T1000 (cell line): ENCODE data around the gene KRTAP10-5.
"Not testable (repeated sequence)": the region's sequence is repeated elsewhere in the genome, so short reads cannot be mapped to it uniquely, and the experiment has no call there.

Source experiments
- DNase-seq: peaks from one replicate; lab custom pipeline; 2025; ENCODE audit warnings: mixed read lengths; lab: John Stamatoyannopoulos, UW

The KRTAP10-5 gene

DNA sequence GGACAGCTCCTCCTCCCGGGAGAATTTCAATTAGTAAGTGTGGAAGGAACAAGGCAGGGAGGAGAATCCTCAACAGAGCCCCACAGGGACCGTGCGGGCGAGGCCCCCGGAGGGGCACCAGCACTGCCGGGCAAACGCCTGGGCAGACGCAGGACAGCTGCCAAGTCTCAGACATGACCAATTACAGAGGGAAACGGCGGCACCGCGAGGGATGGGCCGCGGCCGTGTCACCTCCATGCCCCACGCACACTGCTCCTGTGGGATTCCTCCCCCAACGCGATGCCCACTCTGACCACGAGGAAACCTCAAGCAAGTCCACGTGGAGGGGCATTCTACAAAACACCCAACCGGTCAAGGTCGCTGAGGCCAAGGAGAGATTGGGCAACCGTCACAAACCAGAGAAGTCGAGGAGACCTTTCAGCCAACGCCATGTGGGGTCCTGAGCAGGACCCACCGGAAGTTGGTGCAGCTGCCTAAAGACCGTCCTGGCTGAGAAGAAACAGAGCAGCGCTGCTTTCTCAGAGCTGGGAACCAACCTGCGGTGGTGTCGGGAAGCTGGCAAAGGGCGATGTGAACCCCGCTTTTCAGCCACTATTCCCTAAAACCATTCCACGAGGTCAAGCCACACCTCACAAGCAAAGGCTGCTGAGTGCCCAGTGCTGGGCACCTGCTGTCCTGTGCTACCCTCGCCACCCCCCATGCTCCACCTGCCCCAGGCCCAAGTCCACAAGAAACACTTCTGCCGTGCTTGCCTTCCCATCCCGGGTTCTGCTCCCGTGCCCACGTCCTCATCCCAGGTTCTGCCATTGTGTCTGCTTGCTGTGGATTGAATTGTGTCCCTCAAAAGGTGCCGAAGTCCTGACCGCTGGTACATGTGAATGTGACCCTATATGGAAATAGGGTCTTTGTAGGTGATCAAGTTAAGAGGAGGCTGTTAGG lies 8.3 kb downstream of the KRTAP10-5 start:
- no peak for DNase-seq

DNA sequence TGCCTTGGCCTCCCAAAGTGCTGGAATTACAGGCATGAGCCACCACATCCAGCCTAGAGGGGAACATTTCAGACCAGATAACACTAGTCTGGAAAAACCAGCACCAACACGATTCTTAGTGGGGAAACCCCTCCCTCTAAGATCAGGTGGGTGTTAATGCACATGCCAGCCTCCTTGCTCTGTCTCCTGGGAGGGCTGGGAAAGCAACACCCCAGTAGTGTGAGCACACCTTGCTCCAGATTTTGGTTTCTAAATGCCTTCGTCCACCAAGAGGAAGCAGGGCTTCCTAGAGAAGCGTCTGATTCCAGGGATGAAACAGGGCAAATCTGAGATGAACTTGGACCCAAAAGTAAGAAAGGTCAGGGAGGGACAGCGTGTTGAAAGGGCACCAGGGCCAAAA lies 9.1 kb downstream of the KRTAP10-5 start:
- DNase-seq, result no peak

DNA sequence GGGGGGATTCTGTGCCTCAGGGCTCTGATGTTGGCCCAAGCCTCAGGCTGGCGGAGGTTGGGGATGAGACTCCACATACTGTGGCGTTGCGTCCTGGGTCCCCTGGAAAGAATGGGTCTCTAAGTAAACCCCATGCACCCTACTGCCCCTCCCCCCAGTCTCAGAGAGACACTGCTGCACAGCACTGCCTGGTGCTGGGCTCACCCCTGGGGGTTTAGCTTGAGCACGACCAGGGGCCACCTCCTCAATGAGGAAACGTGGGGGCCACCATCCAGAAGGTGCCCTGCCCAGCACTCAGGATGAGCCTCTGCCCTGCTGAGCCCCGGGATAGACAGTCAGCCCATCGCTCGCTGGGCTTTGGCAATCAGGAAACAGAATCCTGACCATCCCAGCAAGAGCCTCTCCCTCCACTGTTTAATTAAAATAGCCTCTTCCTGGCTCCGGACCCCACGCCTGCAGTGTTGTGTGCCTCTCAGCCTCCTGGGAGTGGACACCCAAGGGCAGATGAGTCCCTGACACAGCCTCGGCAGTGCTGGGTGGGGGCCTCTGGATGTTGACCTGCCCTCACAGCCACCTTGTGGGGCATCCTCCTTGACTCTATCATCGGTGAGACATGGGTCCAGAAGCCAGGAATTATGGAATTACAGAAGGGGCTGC lies 10.4 kb downstream of the KRTAP10-5 start:
- no peak for DNase-seq

DNA sequence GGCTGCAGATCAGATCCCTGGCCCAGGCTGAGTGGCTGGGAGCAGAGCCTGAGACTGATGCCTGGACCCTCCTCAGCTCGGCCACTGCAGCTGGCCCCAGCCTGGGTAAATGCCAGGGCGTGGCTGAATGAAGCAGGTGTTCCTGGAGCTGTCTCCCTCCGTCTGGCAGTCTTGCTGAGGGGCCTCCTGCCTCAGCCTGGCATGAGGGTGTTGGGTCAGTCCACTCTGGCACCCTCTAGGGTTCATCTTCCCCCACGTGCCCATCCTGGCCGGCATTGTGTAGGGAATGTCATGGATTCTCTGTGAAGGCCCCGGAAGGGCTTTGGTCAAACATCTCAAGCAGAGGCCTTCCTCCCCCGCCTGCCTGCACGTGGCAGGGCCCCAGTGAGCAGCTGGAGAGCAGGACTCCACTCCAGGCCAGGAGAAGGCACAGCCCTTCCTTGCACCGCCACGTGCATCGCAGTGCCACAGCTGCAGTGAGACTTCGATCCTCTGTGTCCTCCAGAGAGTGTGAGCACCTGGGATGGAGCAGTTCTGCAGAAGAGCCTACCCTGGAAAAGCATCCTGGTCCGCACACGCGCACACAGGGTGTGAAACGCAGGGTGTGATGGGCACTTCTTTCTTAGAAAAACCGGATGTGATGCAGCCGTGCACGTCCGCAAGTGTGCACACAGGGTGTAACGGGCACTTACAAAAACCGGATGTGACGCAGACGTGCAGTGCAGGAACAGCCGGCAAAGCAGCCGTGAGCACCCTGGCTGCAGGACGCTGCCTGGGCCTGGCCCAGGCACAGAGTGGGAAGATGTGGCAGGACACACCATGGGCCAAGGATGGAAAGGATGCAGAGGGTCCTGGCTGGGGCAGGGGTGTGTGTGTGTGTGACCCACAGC lies 11.5 kb downstream of the KRTAP10-5 start:
- DNase-seq, result no peak

DNA sequence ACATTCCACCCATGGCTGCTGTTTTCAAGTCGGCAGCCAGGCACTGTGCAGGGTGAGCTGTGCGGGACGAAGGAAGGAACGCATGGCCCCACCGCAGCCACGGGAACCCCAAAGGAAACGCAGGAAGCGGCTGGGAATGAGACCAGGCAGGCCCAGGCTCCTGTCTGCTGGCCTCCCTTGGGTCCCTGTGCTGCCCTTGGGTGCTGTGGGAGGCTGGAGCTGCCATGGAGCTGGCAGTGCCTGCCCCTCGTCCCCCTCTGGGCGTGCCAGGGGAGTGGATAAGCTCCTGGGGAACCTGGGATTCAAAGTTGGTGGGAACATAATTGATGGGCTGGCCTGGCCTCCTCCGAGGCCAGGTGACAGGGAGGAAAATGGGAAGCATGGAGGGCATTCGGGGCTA lies 12.1 kb downstream of the KRTAP10-5 start:
- no peak for DNase-seq

DNA sequence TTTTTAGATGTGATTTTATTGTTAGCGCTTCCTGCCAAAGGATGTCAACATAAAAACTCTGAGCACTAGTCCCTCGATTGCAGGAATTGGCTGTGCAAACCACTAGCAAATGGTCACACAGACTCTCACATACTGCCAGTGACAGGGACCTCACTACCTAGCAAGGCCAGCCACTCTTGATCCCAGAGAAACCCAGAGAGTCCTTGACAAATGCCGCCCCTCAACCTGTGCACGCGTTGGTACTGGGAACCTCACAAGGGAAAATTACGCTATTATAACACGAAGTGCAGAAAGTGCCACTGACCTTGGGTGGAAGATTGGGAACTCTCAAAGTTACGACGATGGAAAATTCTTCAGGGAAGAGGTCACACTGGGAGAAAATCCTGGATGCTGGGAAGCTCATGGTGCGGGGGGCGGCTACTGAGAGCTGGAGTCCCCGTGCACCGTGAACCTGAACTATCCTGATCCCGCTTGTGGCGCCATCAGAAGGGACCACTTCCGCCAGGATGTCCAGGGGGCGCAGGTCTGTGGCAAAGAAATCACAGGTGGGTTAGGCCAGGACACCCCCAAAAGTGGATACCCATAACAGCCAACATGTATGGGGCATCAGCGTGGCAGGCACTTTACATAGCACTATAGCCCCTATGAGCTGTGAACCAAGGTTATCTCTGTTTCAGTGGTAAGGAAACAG lies 12.8 kb downstream of the KRTAP10-5 start:
- no peak for DNase-seq

DNA sequence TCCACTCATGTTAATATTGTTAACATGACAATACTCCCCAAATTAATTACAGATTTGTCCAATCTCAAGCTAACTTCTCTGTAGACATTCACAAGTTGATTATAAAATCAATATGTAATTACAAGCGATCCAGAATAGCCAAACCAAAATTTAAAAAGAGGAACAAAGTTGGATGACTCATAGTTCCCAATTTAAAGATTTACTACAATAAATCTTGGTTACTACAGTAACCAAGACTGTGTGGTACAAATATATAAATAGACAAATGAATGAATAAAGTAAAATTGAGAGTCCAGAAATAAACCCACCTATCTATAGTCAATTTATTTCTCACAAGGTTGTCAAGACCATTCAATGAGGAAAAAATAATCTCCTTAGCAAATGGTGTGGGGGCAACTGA lies 14.0 kb downstream of the KRTAP10-5 start:
- no peak for DNase-seq

DNA sequence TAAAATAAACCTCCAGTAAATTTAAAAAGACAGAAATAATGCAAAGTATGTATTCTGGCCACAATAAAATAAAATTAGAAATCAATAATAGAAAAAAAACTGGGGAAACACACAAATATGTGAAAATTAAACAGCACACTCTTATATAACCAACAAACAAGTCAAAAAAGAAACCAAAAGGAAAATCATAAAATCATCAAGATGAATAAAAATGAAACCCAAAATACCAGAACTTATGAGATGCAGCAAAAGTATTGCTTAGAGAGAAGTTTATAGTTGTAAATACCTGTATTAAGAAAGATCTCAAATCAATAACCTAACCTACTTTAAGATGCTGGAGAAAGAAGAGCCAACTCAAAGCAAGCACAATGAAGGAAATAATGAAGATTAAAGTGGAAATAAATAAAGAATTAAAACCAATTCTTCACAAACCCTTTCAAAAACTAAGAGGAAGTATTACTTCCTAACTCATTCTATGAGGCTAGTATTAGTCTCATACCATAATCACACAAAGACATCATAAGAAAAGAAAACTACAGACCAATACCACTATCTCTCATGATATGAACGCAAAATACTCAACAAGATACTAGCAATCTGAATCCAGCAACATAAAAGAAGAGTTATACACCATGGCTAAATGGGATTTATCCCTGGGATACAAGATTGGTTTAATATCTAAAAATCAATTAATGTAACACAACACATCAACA lies 15.4 kb downstream of the KRTAP10-5 start:
- DNase-seq, result no peak

DNA sequence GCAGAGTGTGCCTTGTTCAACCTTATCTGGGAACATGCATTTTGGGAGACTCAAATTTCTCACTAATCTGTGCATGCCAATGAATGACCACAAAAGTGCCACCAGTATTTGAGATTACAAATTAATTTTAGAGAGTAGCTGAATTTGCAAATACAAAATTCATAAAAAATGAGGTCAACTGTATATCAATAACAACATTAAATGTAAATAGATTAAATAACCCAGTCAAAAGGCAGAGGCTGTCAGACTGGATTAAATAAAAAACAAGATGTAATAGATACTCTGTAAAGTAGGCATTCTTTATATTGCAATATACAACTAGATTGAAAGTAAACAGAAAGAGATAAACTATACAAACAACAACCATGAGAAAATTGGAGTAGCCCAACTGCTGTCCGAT lies 16.3 kb downstream of the KRTAP10-5 start:
- no peak for DNase-seq

DNA sequence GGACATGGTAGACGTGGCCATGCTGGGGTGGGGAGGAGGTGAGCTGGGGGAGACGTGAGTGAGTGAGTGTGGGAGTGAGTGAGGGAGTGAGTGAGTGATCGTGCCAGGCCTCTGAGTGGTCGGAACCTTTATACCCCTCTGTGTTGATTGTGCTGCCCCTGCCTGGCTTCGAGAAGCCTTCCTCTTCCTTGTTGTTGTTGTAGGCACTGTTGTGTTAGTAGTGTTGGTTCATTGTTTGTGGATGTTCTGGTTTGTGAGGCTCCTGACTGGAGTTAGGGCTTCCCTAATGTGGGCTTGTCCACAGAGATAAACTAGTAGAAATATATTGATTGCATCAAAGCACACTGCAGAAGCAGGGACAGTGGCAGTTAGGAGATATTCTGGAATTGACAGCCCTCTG lies 21.7 kb downstream of the KRTAP10-5 start, which contains the start of gene KRTAP10-3:
KRTAP10-3 (minus strand) TSS at position 101 of the 400 bp plus-strand sequence; CDS start at position 21, 80 bp downstream.
- no peak for DNase-seq

DNA sequence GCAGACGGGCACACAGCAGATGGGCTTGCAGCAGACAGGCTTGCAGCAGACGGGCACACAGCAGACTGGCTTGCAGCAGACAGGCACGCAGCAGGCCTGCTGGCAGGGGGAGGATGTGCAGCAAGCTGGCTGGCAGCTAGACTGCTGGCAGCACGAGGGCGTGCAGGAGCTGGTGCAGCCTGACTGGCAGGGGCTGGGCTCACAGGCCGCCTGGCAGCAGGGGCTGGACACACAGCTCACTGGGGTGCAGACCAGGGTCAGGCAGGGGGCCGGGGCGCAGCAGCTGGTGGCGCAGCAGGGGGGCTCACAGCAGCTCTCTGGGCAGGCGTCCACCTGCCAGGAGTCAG lies 22.1 kb downstream of the KRTAP10-5 start:
- not testable (repeated sequence) for DNase-seq

DNA sequence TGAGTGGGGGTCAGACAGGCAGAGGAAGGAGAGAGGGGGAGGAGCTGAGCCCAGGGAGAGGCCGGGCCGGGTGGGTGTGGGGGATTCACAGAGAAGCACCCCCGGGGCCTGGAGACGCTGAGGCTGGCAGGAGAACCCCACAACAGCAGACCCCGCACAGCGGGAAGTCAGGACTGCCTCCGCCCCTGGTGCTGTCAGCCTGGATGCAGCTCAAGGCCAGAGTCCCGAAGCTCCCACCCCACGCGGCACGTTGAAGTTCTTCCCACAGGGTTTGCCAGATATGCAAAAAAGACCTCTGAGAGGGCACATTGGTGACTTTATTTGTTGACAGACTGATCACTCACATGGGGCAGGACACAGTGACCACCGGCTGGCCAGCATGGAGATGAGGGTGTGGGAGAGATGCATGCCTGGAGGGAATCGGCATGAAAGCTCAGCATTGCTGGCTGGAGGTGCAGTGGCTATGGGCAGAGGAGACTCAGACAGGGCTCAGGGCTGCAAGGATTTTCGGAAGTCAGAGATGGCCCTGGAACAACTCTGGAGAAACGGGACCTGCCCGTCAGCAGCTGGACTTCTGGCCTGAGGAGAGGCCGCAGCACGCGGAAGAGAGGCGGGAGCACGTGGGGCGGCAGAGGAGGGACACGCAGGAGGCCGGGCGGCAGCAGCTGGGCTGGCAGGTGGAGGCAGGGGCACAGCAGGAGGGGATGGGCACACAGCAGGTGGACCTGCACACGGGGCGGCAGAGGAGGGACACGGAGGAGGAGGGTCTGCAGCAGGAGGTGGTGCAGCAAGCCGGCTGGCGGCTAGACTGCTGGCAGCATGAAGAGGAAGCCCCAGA lies 22.7 kb downstream of the KRTAP10-5 start:
- no peak for DNase-seq

DNA sequence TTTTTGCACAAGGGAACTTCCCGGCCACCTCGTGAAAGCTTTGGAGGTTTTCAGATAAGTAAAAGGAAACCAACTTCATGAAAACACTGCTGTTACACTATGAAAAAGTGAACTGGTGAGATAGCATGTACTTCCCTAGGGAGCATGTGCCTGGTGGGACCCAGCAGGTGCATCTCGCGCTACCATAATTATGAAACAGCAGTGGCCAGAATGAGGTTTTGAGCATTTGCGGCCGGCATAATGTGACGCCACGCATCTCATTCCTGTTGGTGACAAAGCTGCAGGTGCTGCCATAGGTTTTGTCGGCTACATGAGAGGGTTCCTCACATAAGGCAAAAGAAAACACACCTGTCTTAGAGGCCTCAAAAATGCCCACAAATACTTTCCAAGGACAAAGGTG lies 23.5 kb downstream of the KRTAP10-5 start:
- DNase-seq, result no peak

DNA sequence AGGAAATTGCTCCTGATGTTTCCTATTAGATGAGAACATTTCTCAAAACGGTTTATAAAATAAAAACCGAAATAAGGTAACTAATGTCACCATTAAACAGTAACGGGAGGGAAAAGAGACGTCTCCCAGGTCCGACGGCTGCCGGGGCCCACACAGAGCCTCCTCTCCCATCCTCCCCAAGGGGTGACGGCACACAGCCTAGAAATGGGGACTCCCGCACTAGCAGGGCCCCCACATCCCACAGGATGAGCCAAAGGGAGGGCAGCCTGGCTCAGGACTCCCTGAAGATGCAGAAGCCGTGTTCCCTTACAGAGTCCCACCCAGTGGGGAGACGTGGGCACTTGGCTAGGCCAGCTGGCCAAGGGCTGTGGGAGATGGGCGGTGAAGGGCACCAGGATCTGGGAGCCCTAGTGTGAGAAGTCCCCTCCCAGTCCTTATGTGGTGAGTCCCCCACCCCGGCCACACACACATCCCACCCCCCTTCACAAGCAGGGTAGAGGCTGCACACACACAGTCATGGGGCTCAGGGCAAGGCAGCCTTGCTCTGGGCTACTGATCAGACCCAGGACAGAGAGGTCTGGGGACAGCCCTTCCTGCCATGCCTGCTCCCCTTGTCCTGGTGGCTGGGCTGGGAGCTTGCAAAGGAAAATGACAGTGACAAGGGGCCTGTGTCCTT lies 25.1 kb downstream of the KRTAP10-5 start:
- DNase-seq, result no peak

DNA sequence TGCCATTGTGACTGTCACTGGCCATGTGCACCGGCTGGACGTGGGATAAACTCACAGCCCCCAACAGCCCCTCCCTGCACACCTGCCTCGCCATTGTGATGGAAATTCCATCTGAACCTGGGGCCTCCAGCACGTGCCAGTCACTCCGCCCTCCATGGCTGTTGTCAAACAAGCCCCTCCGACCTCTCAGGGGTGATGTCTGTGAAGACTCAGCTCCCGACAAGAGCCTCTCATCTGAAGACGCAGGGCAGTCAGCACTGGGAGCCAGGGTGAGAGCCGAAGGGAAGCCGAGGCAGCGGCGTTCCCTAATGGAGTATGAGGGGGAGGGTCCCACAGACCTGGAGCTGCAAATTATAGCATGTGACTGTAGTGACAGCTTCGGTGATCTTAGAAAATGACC lies 27.7 kb downstream of the KRTAP10-5 start:
- no peak for DNase-seq

DNA sequence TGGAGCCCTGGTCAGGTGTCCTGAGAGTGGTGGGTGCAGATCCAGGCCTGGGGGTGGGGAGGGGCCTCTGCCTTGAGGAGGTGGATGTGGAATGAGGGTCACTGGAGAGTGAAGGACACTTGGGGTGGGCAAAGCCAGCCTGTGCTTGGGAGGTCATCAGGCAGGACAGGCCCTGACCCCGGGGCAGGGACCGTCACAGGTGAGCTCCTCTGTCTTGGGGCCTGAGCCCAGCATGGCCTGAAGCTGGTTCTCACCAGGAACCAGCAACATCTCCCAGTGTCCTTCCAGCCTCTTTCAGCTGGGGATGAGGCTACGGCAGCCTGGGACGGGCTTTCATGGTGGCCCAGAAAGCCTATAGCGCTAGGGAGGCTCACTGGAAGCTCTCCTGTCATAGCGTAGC lies 28.3 kb downstream of the KRTAP10-5 start:
- no peak for DNase-seq

DNA sequence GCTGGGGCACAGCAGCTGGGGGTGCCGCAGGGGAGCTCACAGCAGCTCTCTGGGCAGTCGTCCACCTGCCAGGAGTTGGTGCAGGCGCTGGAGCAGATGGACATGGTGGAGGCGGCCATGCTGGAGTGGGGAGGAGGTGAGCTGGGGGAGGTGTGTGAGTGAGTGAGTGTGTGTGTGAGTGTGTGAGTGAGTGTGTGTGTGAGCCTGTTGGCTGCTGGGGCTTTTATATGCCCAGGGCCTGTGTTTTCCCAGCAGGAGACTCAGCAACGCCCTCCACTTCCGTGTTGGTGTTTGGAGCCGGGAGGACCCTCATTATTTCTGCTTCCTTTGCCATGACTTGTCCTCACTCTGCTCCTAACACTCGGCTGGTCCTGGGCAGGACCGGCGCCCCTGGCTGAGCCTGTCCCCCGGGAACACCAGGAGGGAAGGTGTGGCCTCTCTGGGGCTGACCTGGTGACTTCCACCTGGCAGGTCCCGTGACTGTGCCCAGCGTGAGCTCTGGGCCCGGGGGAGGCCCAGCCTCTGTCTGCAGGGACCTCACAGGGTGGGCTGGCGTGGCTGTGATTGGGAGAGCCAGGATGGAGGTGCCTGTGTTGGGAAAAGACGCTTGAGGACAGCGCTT lies 29.0 kb downstream of the KRTAP10-5 start, which contains the start of gene KRTAP10-2:
KRTAP10-2 (minus strand) TSS at position 166 of the 622 bp plus-strand sequence; CDS start at position 119, 47 bp downstream.
- no peak for DNase-seq

DNA sequence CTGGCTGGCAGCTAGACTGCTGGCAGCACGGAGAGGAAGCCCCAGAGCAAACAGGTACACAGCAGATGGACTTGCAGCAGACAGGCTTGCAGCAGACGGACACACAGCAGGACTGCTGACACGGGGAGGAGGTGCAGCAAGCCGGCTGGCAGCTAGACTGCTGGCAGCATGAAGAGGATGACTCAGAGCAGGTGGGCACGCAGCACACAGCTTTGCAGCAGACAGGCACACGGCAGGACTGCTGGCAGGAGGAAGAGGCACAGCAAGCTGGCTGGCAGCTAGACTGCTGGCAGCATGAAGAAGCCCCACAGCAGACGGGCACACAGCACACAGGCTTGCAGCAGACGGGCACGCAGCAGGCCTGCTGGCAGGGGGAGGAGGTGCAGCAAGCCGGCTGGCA lies 29.6 kb downstream of the KRTAP10-5 start:
- no peak for DNase-seq

DNA sequence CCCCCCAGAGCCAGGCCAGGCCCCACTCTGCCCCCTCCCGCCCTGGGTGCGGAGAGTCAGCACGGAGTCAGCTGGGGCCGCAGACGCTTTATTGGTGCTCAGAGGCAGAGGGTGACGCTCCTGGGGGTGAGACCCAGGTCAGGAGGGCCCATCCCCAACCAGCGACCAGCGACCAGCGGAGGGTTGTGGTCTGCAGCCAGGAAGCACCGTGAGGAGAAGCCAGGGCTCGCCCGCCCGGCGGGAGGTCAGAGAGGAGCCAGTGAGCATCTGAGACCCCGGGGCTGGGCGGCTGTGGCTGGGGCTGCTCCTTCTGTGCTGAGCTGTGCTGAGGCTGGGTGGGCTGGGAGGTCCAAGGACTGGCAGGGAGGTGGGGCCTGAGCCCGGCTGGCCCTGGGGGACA lies 30.1 kb downstream of the KRTAP10-5 start:
- not testable (repeated sequence) for DNase-seq
